ENCODE results near the gene PCTP.
A peak's percentile ranks its signal among the peaks of the same experiment; 100 is the strongest.

Gene PCTP

DNA sequence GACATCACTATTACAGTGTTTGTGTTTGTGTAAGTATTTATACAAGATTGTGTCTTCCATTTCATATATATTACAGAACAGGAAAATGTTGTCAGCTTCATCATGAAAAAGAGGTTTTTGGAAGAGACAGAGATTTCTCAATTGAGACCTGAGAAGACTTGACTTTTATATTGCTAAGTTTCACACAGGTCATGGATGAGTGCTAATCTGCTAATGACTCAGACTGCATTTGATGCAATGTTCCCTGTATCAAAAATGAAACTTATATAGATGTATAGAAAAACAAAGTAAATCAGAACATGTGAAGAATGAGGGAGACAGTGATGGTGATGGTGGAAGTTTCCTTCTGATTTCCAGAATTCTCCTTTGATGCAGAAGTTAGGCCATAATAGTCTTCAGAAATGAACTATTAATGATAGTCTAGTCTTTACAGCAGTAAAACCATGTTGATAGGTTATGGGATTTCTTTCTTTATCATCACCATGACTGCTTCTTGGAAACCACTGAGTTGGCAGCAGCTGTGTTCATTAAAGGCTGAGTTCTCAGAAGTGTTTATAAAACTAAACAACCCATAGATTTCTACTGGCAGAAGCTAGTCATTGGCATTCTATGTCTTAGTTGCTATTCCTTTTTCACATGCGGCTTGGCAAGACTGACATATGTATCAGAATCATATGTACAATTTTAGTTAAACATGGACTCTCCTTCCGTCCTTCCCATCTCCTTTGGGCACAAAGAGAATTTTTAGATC, 56.1 kb downstream of the PCTP start:
- DNase-seq, result no peak

DNA sequence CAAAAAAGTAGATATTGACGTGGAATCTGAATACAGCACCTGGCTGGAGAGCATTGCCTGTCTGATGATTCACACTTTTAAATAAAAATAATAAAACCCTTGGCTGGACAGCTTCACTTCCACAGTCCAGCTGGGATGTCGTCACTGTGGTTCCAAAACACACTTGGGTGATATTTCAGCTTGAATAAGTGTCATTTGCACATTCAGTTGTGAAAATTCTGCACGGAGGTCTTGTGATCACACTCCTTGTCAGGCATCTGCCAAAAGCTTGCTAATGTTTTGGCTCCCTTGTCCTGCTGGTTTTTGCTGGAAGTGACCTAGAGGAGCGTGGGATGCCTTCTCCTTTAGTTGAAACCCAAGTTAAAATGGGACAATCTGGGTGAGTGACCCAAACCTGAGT, 60.7 kb downstream of the PCTP start:
- no peak for DNase-seq

DNA sequence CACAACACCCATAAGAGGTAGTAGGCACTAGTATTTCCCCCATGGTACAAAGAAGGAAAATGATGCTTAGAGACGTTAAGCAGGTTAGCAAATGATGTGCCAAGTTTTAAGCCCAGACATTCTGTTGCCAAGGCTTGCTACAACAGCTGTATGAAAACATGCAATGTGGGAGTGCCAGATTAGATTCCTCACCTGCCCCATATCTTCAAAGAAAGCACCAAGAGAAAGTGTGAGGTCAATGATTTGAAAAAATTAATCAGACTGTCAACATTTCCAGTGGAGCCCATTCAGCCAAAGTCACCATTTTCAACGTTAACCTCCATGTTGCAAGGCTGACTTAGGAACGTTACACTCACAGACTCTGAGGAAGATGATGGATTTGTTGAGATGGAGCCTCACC, 61.5 kb downstream of the PCTP start:
- DNase-seq, result no peak

DNA sequence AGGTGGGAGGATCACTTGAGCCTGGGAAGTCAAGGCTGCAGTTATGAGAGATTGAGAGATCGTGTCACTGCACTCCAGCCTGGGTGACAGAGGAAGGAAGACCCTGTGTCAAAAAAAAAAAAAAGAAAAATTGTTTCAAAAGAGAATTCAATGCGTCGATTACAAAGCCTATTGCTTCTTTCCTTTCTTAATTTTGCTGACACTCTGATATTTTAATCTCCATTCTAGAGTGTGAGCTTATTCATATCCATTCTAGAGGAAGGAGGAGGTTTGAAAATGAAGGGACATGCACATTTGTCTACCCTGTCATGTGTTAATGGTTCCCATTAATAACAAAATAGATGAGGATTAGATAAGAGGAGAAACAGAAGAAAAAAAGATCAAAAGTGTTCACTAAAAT, 63.1 kb downstream of the PCTP start:
- DNase-seq, result no peak

DNA sequence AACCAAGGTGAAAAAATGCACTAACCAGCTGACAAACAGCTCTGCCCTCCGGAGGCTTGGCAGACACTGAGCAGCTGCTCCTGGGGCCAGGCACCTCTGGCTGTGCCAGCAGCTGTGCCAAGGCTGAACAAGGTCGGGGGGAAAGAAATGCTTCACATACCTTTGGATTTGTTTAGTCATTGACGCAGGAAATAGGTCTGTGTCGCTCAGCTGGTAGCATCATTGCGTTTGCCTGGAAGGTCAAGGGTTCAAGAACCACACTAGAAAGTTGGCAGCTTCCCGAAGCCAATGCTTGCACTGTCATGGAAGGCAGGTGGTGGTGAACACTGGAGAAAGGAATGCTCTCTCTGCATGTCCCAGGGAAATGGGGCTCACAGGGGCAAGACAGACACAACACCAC, 63.5 kb downstream of the PCTP start:
- no peak for DNase-seq

DNA sequence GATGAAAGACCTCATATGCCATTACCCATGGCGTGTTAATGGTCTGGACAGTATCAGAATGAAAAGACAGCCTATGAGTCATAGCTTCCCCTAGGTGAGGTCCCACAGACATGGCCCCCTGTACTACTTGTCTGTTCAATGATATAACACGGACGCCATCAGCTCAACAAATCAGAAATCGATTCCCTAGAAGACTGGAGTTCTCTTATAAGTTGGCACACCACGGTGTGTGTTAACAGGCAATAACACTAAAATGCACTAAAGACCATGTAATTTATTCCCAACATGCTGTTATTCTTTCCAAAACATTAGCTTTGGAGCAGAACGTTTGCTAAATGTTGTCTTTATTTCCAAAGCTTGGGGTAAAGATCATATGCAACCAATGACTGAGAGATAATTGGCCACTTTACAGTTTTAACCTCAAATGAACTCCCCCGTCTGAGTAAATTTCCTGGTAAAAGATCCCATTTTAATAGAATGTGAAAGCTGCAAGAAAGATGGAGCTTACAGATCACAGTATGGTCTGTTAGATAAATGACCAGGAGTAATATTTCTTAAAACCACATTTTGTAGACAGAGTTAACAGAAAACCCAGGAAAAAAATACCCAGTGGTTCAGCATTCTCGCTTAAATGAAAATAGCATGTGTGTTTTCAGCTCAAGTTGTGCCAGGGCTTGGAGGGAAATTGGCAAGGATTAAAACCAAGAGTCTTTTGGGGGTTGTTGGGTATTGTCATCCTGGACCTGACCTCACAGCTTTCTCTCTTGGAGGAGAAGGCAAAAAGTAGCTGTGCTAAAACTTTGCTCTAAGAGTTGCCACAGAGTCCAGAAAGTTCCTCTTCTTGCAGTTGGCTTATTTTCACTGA, 65.9 kb downstream of the PCTP start:
- DNase-seq, result no peak

DNA sequence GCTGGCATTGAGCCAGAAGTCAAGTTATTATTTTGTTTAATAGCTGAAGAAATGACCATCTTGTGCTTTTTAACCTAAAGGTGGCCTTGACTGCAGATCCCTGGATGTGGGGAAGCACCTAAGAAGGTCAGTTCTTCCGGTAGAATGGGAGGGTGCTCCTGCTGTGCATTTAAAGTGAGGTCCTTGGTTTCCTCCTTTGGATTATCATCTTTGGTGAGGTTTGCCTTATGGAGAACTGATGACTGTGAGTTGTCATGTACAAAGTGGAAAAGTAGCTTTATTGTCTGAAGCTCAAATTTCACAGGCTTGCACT, 66.5 kb downstream of the PCTP start:
- no peak for DNase-seq

DNA sequence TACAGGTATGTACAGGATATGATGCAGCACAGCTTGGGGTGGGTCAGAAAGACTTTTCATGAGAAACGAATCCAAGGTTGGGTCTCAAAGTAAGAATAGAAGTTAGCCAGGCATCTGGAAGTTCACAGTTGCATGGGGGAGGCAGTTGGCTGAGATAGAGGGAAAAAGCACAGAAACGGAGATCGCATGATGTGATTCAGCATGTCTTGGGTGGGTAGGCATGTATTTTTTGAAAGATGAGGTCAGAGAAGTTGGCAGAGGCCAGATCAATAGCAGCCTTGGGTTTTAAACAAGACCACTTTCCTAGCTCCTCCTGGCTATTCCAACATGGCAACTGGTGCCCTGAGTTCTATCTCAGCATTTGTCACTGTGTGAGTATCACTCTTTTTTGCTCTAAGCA, 67.2 kb downstream of the PCTP start:
- no peak for DNase-seq

DNA sequence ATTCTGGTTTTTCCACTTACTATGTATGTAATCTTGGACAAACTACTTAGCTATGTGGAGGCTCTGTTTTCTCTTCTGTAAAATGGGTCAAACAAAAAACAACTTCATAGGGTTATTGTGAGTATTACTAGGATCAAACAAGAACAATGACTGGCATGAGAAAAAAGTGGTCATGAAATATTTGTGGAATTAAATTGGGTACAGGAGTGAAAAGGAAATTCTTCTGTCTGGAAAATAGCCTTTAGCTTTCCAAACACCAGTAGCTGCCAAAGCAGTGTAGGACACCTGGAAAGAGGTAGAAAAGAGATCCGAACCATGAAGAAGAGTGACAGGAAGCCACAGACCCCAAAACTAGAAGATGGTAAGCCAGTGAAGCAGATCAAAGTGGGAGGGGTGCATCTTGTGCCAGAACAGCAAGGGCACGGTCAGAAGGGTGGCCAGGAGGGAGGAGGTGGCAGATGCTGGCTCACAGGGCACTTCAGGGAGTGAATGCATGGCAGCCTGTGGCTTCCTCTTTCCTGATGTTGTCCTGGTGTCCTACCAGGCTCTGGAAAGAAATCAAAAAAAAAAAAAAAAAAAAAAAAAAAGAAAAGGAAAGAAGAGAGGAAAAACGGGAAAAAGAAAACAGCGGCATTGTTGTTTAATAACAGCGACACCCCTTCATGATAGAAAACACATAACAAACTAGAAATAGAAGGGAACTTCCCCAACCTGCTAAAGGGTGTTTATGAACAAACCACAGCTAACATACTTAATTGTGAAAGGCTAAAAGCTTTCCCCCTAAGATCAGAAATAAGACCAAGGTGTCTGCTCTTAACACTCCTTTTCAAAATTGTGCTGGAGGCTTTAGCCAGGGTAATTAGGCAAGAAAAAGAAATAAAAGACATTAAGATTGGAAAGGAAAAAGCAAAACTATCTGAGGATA, 67.9 kb downstream of the PCTP start:
- no peak for DNase-seq

DNA sequence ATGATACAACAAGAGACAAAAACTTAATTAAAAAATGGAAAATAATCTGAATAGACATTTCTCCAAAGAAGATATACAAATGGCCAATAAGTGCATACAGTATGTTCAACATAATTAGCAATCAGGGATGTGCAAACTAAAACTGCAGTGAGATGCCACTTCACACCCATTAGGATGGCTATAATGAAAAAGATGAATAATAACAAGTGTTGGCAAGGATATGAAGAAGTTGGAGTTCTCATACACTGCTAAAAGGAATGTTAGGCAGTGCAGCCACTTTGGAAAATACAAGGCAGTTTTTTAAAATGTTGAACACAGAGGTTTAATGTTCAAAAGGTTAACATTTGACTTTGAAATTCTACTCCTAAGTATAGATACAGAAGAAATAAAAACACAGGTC, 69.8 kb downstream of the PCTP start:
- DNase-seq, result no peak

DNA sequence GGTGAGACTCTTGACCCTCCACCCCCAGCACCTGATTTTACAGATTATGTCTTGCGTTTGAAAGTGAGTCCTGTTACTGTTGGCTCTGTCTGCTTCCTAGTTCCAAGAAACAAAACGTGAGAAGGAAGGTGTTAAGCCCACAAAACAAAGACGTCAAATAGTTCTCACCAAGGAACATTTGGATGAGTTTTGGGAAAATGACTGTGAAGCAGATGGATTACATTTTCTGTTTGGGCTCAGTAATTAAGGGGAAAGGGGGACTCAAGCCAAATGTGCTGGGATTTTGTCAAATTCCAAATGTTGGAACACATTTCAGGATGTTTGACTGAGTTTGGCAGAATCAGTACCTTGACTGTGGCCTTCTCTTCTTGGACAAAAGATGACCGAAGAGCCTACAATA, 71.2 kb downstream of the PCTP start:
- DNase-seq, result no peak

DNA sequence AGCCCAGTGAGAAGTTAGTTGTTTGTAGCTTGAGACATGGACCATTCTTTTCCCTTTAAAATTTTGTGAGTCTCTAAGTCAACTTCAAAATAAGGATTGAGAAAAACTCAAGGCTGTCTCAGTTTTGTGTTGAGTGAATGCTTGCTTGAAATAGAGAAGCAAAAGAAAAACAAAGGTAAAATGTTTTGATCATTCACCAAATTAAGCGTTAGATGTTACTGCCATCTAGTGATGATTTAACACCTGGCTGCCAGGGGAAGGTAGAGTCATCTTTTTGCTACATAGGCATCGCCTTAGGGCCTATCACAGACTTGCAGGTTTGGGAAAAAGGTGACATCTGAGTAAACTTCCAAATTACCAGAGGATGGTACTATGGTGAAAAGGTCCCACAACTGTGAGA, 74.4 kb downstream of the PCTP start:
- peak in 1 of 2 experiments; percentile 23 for DNase-seq
